GM10266 (cell line): ENCODE data around the gene SERPING1.

ENCODE experiments used
- DNase-seq: peaks from one replicate; pipeline ENCODE4 v3.0.0; 2012; ENCODE audit errors: extremely low spot score
- TF ChIP-seq, protein P1 (sequence below): IDR thresholded peaks from 2 replicates; pipeline ENCODE4 v1.5.1; 2012; ENCODE audit warnings: mild to moderate bottlenecking, low read depth; ENCODE audit not compliant: control insufficient read depth, insufficient read depth; ENCODE audit errors: missing control alignments

The SERPING1 gene

DNA sequence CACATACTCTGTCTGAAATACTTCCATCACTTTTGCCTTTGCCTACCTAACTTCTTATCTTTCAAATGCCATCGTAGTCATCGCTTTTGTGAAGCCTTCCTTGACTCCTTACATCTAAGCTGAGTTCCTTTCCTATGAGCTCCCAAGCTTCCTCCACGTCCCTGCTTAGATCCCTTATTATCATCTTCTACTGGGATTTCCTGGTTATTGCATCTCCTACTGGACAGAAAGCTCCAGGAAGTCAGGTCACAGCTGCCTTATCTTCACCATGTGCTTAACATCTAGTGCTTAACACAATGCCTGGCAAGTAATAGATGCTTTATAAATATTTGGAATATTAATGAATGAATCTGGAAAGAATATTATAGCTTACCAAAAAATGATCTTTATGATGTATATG lies 46.3 kb downstream of the SERPING1 start:
- TF ChIP-seq, protein P1, sequence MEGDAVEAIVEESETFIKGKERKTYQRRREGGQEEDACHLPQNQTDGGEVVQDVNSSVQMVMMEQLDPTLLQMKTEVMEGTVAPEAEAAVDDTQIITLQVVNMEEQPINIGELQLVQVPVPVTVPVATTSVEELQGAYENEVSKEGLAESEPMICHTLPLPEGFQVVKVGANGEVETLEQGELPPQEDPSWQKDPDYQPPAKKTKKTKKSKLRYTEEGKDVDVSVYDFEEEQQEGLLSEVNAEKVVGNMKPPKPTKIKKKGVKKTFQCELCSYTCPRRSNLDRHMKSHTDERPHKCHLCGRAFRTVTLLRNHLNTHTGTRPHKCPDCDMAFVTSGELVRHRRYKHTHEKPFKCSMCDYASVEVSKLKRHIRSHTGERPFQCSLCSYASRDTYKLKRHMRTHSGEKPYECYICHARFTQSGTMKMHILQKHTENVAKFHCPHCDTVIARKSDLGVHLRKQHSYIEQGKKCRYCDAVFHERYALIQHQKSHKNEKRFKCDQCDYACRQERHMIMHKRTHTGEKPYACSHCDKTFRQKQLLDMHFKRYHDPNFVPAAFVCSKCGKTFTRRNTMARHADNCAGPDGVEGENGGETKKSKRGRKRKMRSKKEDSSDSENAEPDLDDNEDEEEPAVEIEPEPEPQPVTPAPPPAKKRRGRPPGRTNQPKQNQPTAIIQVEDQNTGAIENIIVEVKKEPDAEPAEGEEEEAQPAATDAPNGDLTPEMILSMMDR, result no peak
- no peak for DNase-seq

DNA sequence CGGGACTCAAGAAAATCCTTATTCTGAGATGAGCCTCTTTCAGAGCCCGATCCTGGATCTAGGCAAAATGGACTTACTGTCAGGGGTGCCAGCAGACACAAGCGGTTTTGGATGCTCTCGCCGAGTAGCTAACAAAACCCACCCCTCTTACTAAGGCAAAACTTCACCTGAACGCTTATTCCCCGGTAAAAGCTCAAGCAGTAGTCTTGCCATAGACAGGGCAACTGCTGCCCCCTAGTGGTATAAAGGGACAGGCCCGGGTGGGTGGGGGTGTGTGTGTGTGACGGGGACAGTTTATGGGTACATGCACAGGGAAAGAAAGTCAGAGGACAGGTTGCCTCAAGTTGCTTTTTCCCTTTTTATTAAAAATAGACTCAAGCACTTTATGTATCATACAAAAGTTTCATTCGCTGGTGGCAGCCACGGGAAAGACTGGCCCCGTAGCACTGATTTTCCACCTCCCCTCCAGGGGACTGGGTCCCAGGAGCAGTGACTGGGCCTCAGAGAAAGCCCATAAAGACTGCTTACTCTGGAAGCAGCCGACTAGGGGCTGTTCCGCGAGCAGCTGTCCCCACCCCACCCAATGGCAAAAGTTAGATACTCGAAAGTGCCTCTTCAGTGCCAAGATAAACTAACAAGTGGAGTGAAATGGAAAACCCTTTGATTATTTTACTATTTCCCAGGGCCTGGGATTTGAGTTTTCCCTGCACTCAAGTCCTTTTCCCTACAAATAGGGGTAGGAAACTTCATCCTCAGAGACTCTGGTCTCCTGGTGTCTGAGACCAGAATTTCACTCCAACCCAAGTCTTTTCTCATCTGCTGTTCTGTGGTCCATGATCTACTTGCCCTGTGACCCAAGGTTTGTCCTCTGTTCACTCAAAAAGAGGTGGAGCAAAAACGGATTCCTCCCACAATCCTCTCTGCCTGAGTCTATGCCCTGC lies 47.5 kb downstream of the SERPING1 start:
- peak; percentile 84 for DNase-seq
- TF ChIP-seq, protein P1, result peak; percentile 72

DNA sequence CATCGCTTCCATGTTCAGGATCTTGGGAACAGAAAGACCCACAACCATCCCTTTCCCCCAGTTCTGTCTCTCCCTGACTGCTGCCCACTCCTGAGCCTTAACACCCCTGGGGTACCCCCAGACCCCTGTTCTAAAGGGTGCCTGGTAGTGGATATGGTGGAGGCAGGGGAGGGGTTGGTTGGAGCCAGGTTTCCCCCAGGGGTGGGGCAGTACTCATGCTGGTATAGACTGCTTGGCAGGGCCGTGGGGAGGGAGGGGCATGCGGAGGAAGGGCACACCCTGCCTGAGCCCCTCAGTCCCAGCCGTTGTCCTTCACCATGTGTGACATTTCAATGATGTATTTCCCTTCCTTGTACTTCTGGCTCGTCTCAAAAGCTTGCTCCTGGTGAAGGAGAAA lies 48.2 kb downstream of the SERPING1 start:
- no peak for DNase-seq
- TF ChIP-seq, protein P1, result no peak

DNA sequence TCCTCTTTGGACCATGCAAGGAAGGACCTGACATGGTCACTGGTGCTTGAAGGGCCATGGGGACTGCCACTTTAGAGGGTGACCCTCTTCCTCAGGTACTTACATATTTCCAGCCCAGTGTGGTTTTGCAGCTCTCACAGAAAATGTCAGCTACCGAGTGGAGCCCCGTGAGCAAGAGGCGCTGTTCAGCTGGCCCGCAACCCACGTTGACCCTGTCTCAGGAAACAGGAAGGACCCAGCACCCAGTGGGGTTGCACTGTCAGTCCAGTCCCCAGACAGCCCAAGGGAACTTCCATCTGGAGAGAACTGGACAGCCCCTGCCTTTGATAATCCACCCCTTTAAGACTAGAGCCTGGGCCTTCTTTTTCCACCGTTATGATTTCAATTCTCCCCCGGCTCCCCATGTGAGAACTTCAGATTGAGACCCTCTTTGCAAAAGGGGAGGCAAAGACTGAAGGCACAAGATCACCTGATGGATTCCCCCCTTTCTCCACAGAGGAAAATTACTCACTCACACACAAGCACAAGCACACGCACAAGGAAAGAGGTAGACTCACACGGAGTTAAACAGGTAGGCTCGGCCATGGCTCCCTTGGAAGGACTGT lies 48.8 kb downstream of the SERPING1 start:
- TF ChIP-seq, protein P1, result no peak
- no peak for DNase-seq

DNA sequence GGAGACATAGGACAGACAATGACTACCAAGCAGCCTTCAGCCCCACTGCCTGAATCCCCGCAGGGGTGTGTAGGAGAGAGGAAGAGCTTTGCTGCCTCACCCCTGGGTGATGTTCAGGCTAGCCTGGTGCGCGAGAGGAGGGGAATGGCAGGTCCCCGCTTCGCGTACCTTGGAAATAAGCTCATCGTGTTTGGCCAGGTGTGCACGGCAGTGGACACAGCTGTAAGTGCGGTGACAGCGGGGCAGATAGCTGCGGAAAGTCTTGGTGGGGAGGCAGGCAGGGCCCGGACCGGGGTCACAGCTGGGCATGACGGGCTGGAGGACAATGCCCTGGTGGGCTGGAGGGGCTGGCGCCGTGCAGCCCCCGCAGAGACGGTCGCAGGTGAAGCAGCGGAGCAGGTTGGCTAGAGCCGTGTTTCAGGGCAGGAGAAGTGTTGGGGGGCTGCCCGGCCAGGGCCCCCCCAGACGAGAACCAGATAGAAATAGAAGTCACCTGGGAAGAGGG lies 49.4 kb downstream of the SERPING1 start:
- TF ChIP-seq, protein P1, result no peak
- no peak for DNase-seq

DNA sequence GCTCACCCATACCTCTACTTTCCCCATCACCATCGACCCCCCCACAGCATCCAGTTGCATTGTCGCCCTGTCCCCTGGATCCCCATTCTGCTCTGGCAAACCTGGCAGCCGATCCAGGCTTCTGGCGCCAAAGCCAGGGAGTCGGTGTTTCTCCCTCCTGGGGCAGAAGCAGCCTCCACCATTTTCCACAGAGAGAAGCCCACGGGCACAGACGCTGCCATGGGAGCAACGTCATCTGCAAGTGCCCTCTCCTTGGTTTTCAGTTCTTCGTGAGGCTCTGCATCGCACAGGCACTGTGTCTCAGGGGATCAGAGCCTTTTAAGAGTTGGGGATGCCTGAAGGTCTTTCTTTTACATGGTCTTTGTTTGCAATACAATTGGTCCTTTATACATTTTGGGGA lies 49.9 kb downstream of the SERPING1 start:
- no peak for DNase-seq
- TF ChIP-seq, protein P1, result no peak
